PFSK-1 (cell line): ENCODE measurements around the gene OR5K1.

Experiments
- POLR2AphosphoS5 ChIP-seq: IDR thresholded peaks from 2 replicates; pipeline ENCODE4 v1.6.1; 2012; ENCODE audit warnings: low read depth, mild to moderate bottlenecking, control low read depth, low read length, moderate library complexity
- TAF1 ChIP-seq: IDR thresholded peaks from 2 replicates; pipeline ENCODE4 v1.6.1; 2012; ENCODE audit warnings: low read length, control low read depth, borderline replicate concordance; ENCODE audit not compliant: insufficient read depth
- TF ChIP-seq, protein P1 (sequence below), 2 experiments: IDR thresholded peaks; 2 replicates each; pipeline versions ENCODE4 v1.6.1 to v1.8.0; 2011 to 2012; ENCODE audit warnings: low read depth in 2 of 2, low read length in 2 of 2, control low read depth in 1 of 2, inconsistent platforms in 1 of 2, mild to moderate bottlenecking in 1 of 2, moderate library complexity in 1 of 2; ENCODE audit not compliant: insufficient read depth in 1 of 2

DNA sequence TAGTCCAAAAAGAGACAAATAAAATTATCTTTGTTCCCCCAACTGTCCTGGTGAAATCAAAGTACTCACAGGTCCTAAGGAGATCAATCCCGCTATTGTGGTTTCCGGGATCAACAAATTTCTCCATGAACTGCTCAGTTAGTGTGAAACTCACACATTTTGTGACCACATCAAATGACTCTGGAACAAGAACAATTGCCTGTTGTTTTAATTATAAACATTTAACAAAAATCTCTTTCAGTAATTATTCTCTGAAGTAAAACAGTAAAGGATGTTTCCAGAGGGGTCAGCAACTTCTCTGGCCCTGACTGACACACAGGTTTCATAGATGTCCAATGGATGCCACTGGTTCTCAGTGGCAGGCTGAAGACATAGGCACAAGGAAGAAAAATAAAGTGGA, 55.8 kb downstream of the OR5K1 start:
- TF ChIP-seq, protein P1, sequence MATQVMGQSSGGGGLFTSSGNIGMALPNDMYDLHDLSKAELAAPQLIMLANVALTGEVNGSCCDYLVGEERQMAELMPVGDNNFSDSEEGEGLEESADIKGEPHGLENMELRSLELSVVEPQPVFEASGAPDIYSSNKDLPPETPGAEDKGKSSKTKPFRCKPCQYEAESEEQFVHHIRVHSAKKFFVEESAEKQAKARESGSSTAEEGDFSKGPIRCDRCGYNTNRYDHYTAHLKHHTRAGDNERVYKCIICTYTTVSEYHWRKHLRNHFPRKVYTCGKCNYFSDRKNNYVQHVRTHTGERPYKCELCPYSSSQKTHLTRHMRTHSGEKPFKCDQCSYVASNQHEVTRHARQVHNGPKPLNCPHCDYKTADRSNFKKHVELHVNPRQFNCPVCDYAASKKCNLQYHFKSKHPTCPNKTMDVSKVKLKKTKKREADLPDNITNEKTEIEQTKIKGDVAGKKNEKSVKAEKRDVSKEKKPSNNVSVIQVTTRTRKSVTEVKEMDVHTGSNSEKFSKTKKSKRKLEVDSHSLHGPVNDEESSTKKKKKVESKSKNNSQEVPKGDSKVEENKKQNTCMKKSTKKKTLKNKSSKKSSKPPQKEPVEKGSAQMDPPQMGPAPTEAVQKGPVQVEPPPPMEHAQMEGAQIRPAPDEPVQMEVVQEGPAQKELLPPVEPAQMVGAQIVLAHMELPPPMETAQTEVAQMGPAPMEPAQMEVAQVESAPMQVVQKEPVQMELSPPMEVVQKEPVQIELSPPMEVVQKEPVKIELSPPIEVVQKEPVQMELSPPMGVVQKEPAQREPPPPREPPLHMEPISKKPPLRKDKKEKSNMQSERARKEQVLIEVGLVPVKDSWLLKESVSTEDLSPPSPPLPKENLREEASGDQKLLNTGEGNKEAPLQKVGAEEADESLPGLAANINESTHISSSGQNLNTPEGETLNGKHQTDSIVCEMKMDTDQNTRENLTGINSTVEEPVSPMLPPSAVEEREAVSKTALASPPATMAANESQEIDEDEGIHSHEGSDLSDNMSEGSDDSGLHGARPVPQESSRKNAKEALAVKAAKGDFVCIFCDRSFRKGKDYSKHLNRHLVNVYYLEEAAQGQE (IDR thresholded peaks at IDR 0.05; ENCODE audit: insufficient read depth in 1 of 2, low read depth in 2 of 2, low read length in 2 of 2) = no peak
- TF ChIP-seq POLR2AphosphoS5 (no peak), TAF1 (no peak)
